ENCODE data around the gene ASXL3. TPM values are rescaled to one million over a fixed set of nuclear protein-coding genes. Genes with fewer than 3 reads are reported as not detected.

ASXL3 gene
- total and polyA plus RNA-seq, 7 experiments from 2014 or later, result not detected

GRCh38 chr18:33573193-33573592 is 4.8 kb upstream of the ASXL3 start:
- Mint-ChIP-seq H3K27ac (no peak overlapping the region), H3K4me1 (peaks cover 4 to 6% (median 5%) of the 10 kb centered on the region in 7 donors), H3K27me3 (peaks cover 17 to 25% (median 23%) of the 10 kb centered on the region in 5 donors), H3K9me3 (peaks cover 0 to 10% (median 5%) of the 10 kb centered on the region in 11 donors), H3K36me3 (peaks cover 0 to 8% (median 3%) of the 10 kb centered on the region in 5 donors), H3K4me3 (no peak overlapping the region)
- CTCF ChIA-PET, result no interaction called here
- POLR2A ChIA-PET, result no interaction called here
- Histone ChIP-seq H3K4me1 (ENCODE audit: control insufficient read depth in 2 of 2, insufficient read depth in 2 of 2, low read length in 2 of 2) (no peaks in the 10 kb centered on the region), H3K9me3 (ENCODE audit: control insufficient read depth in 2 of 3, low read length in 3 of 3) (no peaks in the 10 kb centered on the region), H3K27me3 (ENCODE audit: control insufficient read depth in 2 of 2, insufficient read depth in 2 of 2, low read length in 2 of 2) (no peaks in the 10 kb centered on the region), H3K27ac (ENCODE audit: low read depth, low read length) (no peak overlapping the region), H3K36me3 (ENCODE audit: control insufficient read depth in 2 of 3, insufficient read depth in 3 of 3, low read length in 3 of 3) (no peaks in the 10 kb centered on the region), H3K4me3 (ENCODE audit: low read length) (no peak overlapping the region)
- DNase-seq (no peak), ATAC-seq (no peak)
- intact Hi-C loops (cut with micrococcal nuclease), result no loop called here

- intact Hi-C loops (cut with micrococcal nuclease), result no loop called here
- CTCF ChIA-PET, result no interaction called here
- H3K4me3 Mint-ChIP-seq, result no peak overlapping the region
These were observed 2.6 kb upstream of the ASXL3 start for GRCh38 chr18:33575451-33575850.

GRCh38 chr18:33576999-33577646 is 896 bp upstream of the ASXL3 start:
- peaks cover 4 to 6% (median 5%) of the 10 kb centered on the region in 7 donors for H3K4me1 Mint-ChIP-seq
- peaks cover 0 to 9% (median 5%) of the 10 kb centered on the region in 11 donors for H3K9me3 Mint-ChIP-seq
- Histone ChIP-seq H3K9me3 (ENCODE audit: control insufficient read depth in 2 of 3, low read length in 3 of 3) (no peaks in the 10 kb centered on the region), H3K27ac (ENCODE audit: low read depth, low read length) (no peak overlapping the region), H3K4me1 (ENCODE audit: control insufficient read depth in 2 of 2, insufficient read depth in 2 of 2, low read length in 2 of 2) (no peaks in the 10 kb centered on the region), H3K4me3 (ENCODE audit: low read length) (no peak overlapping the region), H3K27me3 (ENCODE audit: control insufficient read depth in 2 of 2, insufficient read depth in 2 of 2, low read length in 2 of 2) (peaks cover 0 to 3% of the 10 kb centered on the region in 2 donors), H3K36me3 (ENCODE audit: control insufficient read depth in 2 of 3, insufficient read depth in 3 of 3, low read length in 3 of 3) (no peaks in the 10 kb centered on the region)
- DNase-seq, result no peak
- no peak overlapping the region for H3K27ac Mint-ChIP-seq
- H3K27me3 Mint-ChIP-seq, result peaks cover 17 to 31% (median 25%) of the 10 kb centered on the region in 5 donors
- peak overlapping the region in 8 of 10 donors; percentile 66 to 84 (median 78) for H3K4me3 Mint-ChIP-seq
- intact Hi-C loops (cut with micrococcal nuclease), result no loop called here
- no peak for ATAC-seq
- ChIA-PET POLR2A (no interaction called here), CTCF (no interaction called here)
- H3K36me3 Mint-ChIP-seq, result peaks cover 0 to 8% (median 3%) of the 10 kb centered on the region in 5 donors

More at GRCh38 chr18:33575451-33575850, 2.6 kb upstream of the ASXL3 start:
- ATAC-seq (no peak), DNase-seq (no peak)
- Mint-ChIP-seq H3K4me1 (peaks cover 4 to 6% (median 5%) of the 10 kb centered on the region in 7 donors), H3K27me3 (peaks cover 17 to 25% (median 23%) of the 10 kb centered on the region in 5 donors), H3K9me3 (peaks cover 0 to 6% (median 5%) of the 10 kb centered on the region in 11 donors), H3K36me3 (peaks cover 0 to 8% (median 3%) of the 10 kb centered on the region in 5 donors), H3K27ac (no peak overlapping the region)
- Histone ChIP-seq H3K9me3 (ENCODE audit: control insufficient read depth in 2 of 3, low read length in 3 of 3) (no peaks in the 10 kb centered on the region), H3K4me1 (ENCODE audit: control insufficient read depth in 2 of 2, insufficient read depth in 2 of 2, low read length in 2 of 2) (no peaks in the 10 kb centered on the region), H3K36me3 (ENCODE audit: control insufficient read depth in 2 of 3, insufficient read depth in 3 of 3, low read length in 3 of 3) (no peaks in the 10 kb centered on the region), H3K27ac (ENCODE audit: low read depth, low read length) (no peak overlapping the region), H3K27me3 (ENCODE audit: control insufficient read depth in 2 of 2, insufficient read depth in 2 of 2, low read length in 2 of 2) (peaks cover 0 to 3% of the 10 kb centered on the region in 2 donors), H3K4me3 (ENCODE audit: low read length) (no peak overlapping the region)
- POLR2A ChIA-PET, result no interaction called here

GRCh38 chr18:33578518-33579348 is 714 bp downstream of the ASXL3 start:
- intact Hi-C loops (cut with micrococcal nuclease), result no loop called here

GRCh38 chr18:33579349-33580215 is 1.6 kb downstream of the ASXL3 start:
- H3K4me3 Mint-ChIP-seq, result no peak overlapping the region
- H3K27ac Mint-ChIP-seq, result no peak overlapping the region
- ATAC-seq (no peak), DNase-seq (no peak)
- Histone ChIP-seq H3K9me3 (ENCODE audit: control insufficient read depth in 2 of 3, low read length in 3 of 3) (no peaks in the 10 kb centered on the region), H3K27ac (ENCODE audit: low read depth, low read length) (no peak overlapping the region), H3K36me3 (ENCODE audit: control insufficient read depth in 2 of 3, insufficient read depth in 3 of 3, low read length in 3 of 3) (no peaks in the 10 kb centered on the region), H3K4me3 (ENCODE audit: low read length) (no peak overlapping the region), H3K27me3 (ENCODE audit: control insufficient read depth in 2 of 2, insufficient read depth in 2 of 2, low read length in 2 of 2) (peaks cover 0 to 3% of the 10 kb centered on the region in 2 donors), H3K4me1 (ENCODE audit: control insufficient read depth in 2 of 2, insufficient read depth in 2 of 2, low read length in 2 of 2) (no peaks in the 10 kb centered on the region)
- CTCF ChIA-PET, result no interaction called here
- peaks cover 4 to 6% (median 5%) of the 10 kb centered on the region in 7 donors for H3K4me1 Mint-ChIP-seq
- peaks cover 17 to 29% (median 25%) of the 10 kb centered on the region in 5 donors for H3K27me3 Mint-ChIP-seq
- peaks cover 0 to 16% (median 5%) of the 10 kb centered on the region in 11 donors for H3K9me3 Mint-ChIP-seq
- POLR2A ChIA-PET, result no interaction called here
- peaks cover 0 to 4% (median 3%) of the 10 kb centered on the region in 5 donors for H3K36me3 Mint-ChIP-seq
- intact Hi-C loops (cut with micrococcal nuclease), result no loop called here

More at GRCh38 chr18:33578518-33579348, 714 bp downstream of the ASXL3 start:
- Histone ChIP-seq H3K4me1 (ENCODE audit: control insufficient read depth in 2 of 2, insufficient read depth in 2 of 2, low read length in 2 of 2) (no peaks in the 10 kb centered on the region), H3K36me3 (ENCODE audit: control insufficient read depth in 2 of 3, insufficient read depth in 3 of 3, low read length in 3 of 3) (no peaks in the 10 kb centered on the region), H3K27ac (ENCODE audit: low read depth, low read length) (no peak overlapping the region), H3K4me3 (ENCODE audit: low read length) (no peak overlapping the region), H3K27me3 (ENCODE audit: control insufficient read depth in 2 of 2, insufficient read depth in 2 of 2, low read length in 2 of 2) (peaks cover 0 to 3% of the 10 kb centered on the region in 2 donors), H3K9me3 (ENCODE audit: control insufficient read depth in 2 of 3, low read length in 3 of 3) (no peaks in the 10 kb centered on the region)
- CTCF ChIA-PET, result no interaction called here
- peaks cover 0 to 4% (median 3%) of the 10 kb centered on the region in 5 donors for H3K36me3 Mint-ChIP-seq
- POLR2A ChIA-PET, result no interaction called here
- ATAC-seq (no peak), DNase-seq (no peak)
- peaks cover 0 to 11% (median 2%) of the 10 kb centered on the region in 11 donors for H3K9me3 Mint-ChIP-seq
- peaks cover 4 to 6% (median 5%) of the 10 kb centered on the region in 7 donors for H3K4me1 Mint-ChIP-seq
- peaks cover 17 to 29% (median 25%) of the 10 kb centered on the region in 5 donors for H3K27me3 Mint-ChIP-seq
- no peak overlapping the region for H3K27ac Mint-ChIP-seq
- H3K4me3 Mint-ChIP-seq, result peak overlapping the region in 1 of 10 donors; percentile 34

- ATAC-seq (no peak), DNase-seq (no peak)
- Histone ChIP-seq H3K36me3 (ENCODE audit: control insufficient read depth in 2 of 3, insufficient read depth in 3 of 3, low read length in 3 of 3) (no peaks in the 10 kb centered on the region), H3K4me1 (ENCODE audit: control insufficient read depth in 2 of 2, insufficient read depth in 2 of 2, low read length in 2 of 2) (no peaks in the 10 kb centered on the region), H3K4me3 (ENCODE audit: low read length) (no peak overlapping the region), H3K9me3 (ENCODE audit: control insufficient read depth in 2 of 3, low read length in 3 of 3) (no peaks in the 10 kb centered on the region), H3K27ac (ENCODE audit: low read depth, low read length) (no peak overlapping the region), H3K27me3 (ENCODE audit: control insufficient read depth in 2 of 2, insufficient read depth in 2 of 2, low read length in 2 of 2) (peaks cover 0 to 3% of the 10 kb centered on the region in 2 donors)
- Mint-ChIP-seq H3K4me1 (peaks cover 4 to 6% (median 5%) of the 10 kb centered on the region in 7 donors), H3K27ac (no peak overlapping the region), H3K36me3 (peaks cover 0 to 4% (median 0%) of the 10 kb centered on the region in 5 donors), H3K9me3 (peaks cover 0 to 21% (median 5%) of the 10 kb centered on the region in 11 donors), H3K4me3 (no peak overlapping the region), H3K27me3 (peaks cover 12 to 22% (median 17%) of the 10 kb centered on the region in 5 donors)
- intact Hi-C loops (cut with micrococcal nuclease), result no loop called here
- ChIA-PET CTCF (no interaction called here), POLR2A (no interaction called here)
These were observed 2.5 kb downstream of the ASXL3 start for GRCh38 chr18:33580546-33580945.
